Caki2 (cell line): Measurements from ENCODE around the gene PRR27. TPM values are rescaled to one million over a fixed set of nuclear protein-coding genes. Genes with fewer than 3 reads are reported as not detected.
"Not testable (repeated sequence)": the region's sequence is repeated elsewhere in the genome, so short reads cannot be mapped to it uniquely, and the experiment has no call there.

Experiments
- DNase-seq: peaks from one replicate; pipeline ENCODE4 v3.0.0-alpha.2; 2015; ENCODE audit warnings: low read depth
- in situ Hi-C: cut with HindIII; loops from 2 replicates; pipeline ENCODE4 v1.10.0; 2016; ENCODE audit warnings: low sequenced_read_pairs, low pct_unique_long_range_greater_than_20kb, mixed read lengths
- total RNA-seq: library from RNA; depleted of rRNA; stranded (reverse); fragments of >200 nt; shearing (Covaris generic); gene quantifications from 2 replicates; pipeline ENCODE4 v1.2.3, GENCODE V29; 2014; ENCODE audit warnings: low replicate concordance; rRNA removed

Gene PRR27
- total RNA-seq, 1 experiment from 2014 or later, result not detected

GRCh38 chr4:70192895-70193294 is 38.9 kb downstream of the PRR27 start:
- no peak for DNase-seq
- in situ Hi-C loops, result no loop called here

GRCh38 chr4:70195425-70195824 is 41.4 kb downstream of the PRR27 start, which contains the start of gene ODAM:
Gene ODAM (plus strand): TSS chr4:70195725. CDS start chr4:70196544, 819 bp downstream.
- no peak for DNase-seq
- in situ Hi-C loops, result no loop called here

- DNase-seq, result no peak
- in situ Hi-C loops, result no loop called here
Observed at GRCh38 chr4:70196857-70197256, 42.8 kb downstream of the PRR27 start.

- in situ Hi-C loops, result no loop called here
- DNase-seq, result no peak
Observed at GRCh38 chr4:70197842-70198241, 43.8 kb downstream of the PRR27 start.

- in situ Hi-C loops, result no loop called here
- no peak for DNase-seq
Observed at GRCh38 chr4:70203601-70204000, 49.6 kb downstream of the PRR27 start.

GRCh38 chr4:70212752-70213151 is 58.7 kb downstream of the PRR27 start:
- in situ Hi-C loops, DNase-seq: not testable (repeated sequence)

Other genes starting within 250 kb of the PRR27 start
- gene CSN1S1, start 223.2 kb upstream of the PRR27 start, total RNA-seq, result not detected in 2 replicates
- not detected in 2 replicates for gene CSN2, start 188.5 kb upstream of the PRR27 start, total RNA-seq
- not detected in 2 replicates for gene STATH, start 158.3 kb upstream of the PRR27 start, total RNA-seq
- not detected in 2 replicates for gene HTN3, start 125.8 kb upstream of the PRR27 start, total RNA-seq
- gene HTN1, start 103.8 kb upstream of the PRR27 start, total RNA-seq, result 3.4 TPM in 1 of 2 replicates, not detected in the other
- gene ODAM, start 41.5 kb downstream of the PRR27 start, total RNA-seq, result not detected in 2 replicates
- not detected in 2 replicates for gene FDCSP, start 71.9 kb downstream of the PRR27 start, total RNA-seq
- not detected in 2 replicates for gene CSN3, start 88.4 kb downstream of the PRR27 start, total RNA-seq
- gene CABS1, start 180.7 kb downstream of the PRR27 start, total RNA-seq, result not detected in 2 replicates
- not detected in 2 replicates for gene SMR3A, start 206.5 kb downstream of the PRR27 start, total RNA-seq
- not detected in 2 replicates for gene SMR3B, start 228.9 kb downstream of the PRR27 start, total RNA-seq
- gene OPRPN, start 243.7 kb downstream of the PRR27 start, total RNA-seq, result not detected in 2 replicates